GM23338 (cell line): Measurements from ENCODE around the gene FBXW12. TPM values are rescaled to one million over a fixed set of nuclear protein-coding genes. Genes with fewer than 3 reads are reported as not detected.

Experiments
- ATAC-seq: fragments of 200-7000 bp; cut with Tn5 transposase; 3 replicates; pipeline ENCODE4 v1.9.1; 2020
- DNase-seq: peaks from one replicate; pipeline ENCODE4 v3.0.0-alpha.2; 2015; ENCODE audit warnings: low spot score
- H2AFZ ChIP-seq: fragments of 200-600 bp; sonication (generic); 2 replicates; pipeline ENCODE4 v1.8.0; 2016; ENCODE audit warnings: antibody characterized with exemption, mild to moderate bottlenecking, moderate library complexity
- H3F3A ChIP-seq: fragments of 200-600 bp; sonication (generic); replicated peaks from 2 replicates; pipeline ENCODE4 v1.8.0; 2017; ENCODE audit warnings: antibody characterized with exemption, mixed run types, low read depth
- H3K27ac ChIP-seq: fragments of 200-600 bp; sonication (generic); 2 replicates; pipeline ENCODE4 v1.6.1; 2016; ENCODE audit warnings: low read depth
- H3K27me3 ChIP-seq: fragments of 200-600 bp; sonication (generic); 2 replicates; pipeline ENCODE4 v1.8.0; 2016; ENCODE audit warnings: mild to moderate bottlenecking, mixed run types, moderate library complexity; ENCODE audit not compliant: insufficient read depth
- H3K36me3 ChIP-seq: fragments of 200-600 bp; sonication (generic); 2 replicates; pipeline ENCODE4 v1.8.0; 2016; ENCODE audit warnings: mild to moderate bottlenecking; ENCODE audit not compliant: insufficient read depth
- H3K4me1 ChIP-seq: fragments of 200-600 bp; sonication (generic); 2 replicates; pipeline ENCODE4 v1.8.0; 2016; ENCODE audit warnings: mild to moderate bottlenecking, moderate library complexity; ENCODE audit not compliant: insufficient read depth
- H3K4me2 ChIP-seq: fragments of 200-600 bp; sonication (generic); 2 replicates; pipeline ENCODE4 v1.7.1; 2017; ENCODE audit warnings: mixed run types
- H3K4me3 ChIP-seq: fragments of 200-600 bp; sonication (generic); 2 replicates; pipeline ENCODE4 v1.6.1; 2016; ENCODE audit warnings: mixed run types
- H3K79me2 ChIP-seq: fragments of 200-600 bp; sonication (generic); replicated peaks from 2 replicates; pipeline ENCODE4 v1.8.0; 2017; ENCODE audit warnings: mild to moderate bottlenecking; ENCODE audit not compliant: insufficient read depth
- H3K9me2 ChIP-seq: fragments of 200-600 bp; sonication (generic); 2 replicates; pipeline ENCODE4 v1.8.0; 2017; ENCODE audit not compliant: insufficient read depth
- H4K20me1 ChIP-seq: fragments of 200-600 bp; sonication (generic); replicated peaks from 2 replicates; pipeline ENCODE4 v1.8.0; 2017; ENCODE audit warnings: mild to moderate bottlenecking; ENCODE audit not compliant: insufficient read depth
- H3K27ac Mint-ChIP-seq: 2 replicates; pipeline ENCODE4 v1.8.0; 2020; ENCODE audit warnings: inconsistent platforms, mild to moderate bottlenecking, moderate library complexity, mixed read lengths
- H3K27me3 Mint-ChIP-seq: 3 replicates; pipeline ENCODE4 v1.8.0; 2022; ENCODE audit warnings: low read depth, mild to moderate bottlenecking, moderate library complexity, mixed read lengths, inconsistent platforms; ENCODE audit not compliant: insufficient read depth, poor library complexity
- H3K36me3 Mint-ChIP-seq: 3 replicates; pipeline ENCODE4 v1.8.0; 2021; ENCODE audit warnings: low read depth, mild to moderate bottlenecking, inconsistent platforms, moderate library complexity, mixed read lengths
- H3K4me1 Mint-ChIP-seq: 3 replicates; pipeline ENCODE4 v1.8.0; 2020; ENCODE audit warnings: mild to moderate bottlenecking, inconsistent platforms, mixed read lengths
- H3K4me3 Mint-ChIP-seq: 3 replicates; pipeline ENCODE4 v1.8.0; 2021; ENCODE audit warnings: moderate library complexity, mild to moderate bottlenecking, inconsistent platforms, mixed read lengths
- H3K9me3 Mint-ChIP-seq: 3 replicates; pipeline ENCODE4 v1.8.0; 2020; ENCODE audit warnings: moderate library complexity, mild to moderate bottlenecking, inconsistent platforms, mixed read lengths
- CREB1 ChIP-seq: fragments of 250-450 bp; sonication (Bioruptor Pico); IDR thresholded peaks from 2 replicates; pipeline ENCODE4 v1.5.0; 2020; ENCODE audit warnings: low read depth, mild to moderate bottlenecking, moderate library complexity
- ETS1 ChIP-seq: IDR thresholded peaks from 2 replicates; pipeline ENCODE4 v1.6.1; 2016; ENCODE audit warnings: antibody characterized with exemption
- EZH2 ChIP-seq: fragments of 200-600 bp; sonication (generic); IDR thresholded peaks from one replicate; pipeline ENCODE4 v1.8.0; 2017; ENCODE audit warnings: antibody characterized with exemption, mild to moderate bottlenecking, low read depth; ENCODE audit not compliant: unreplicated experiment
- EZH2phosphoT487 ChIP-seq: fragments of 200-600 bp; sonication (generic); IDR thresholded peaks from one replicate; pipeline ENCODE4 v1.8.1; 2018; ENCODE audit warnings: antibody characterized with exemption; ENCODE audit not compliant: unreplicated experiment
- JUNB ChIP-seq: IDR thresholded peaks from one replicate; pipeline ENCODE4 v1.6.1; 2016; ENCODE audit warnings: antibody characterized with exemption; ENCODE audit not compliant: unreplicated experiment
- NANOG ChIP-seq: IDR thresholded peaks from 2 replicates; pipeline ENCODE4 v1.6.1; 2016; ENCODE audit warnings: antibody characterized with exemption, borderline replicate concordance
- POLR2AphosphoS5 ChIP-seq: IDR thresholded peaks from 2 replicates; pipeline ENCODE4 v1.6.1; 2016; ENCODE audit warnings: antibody characterized with exemption, low read depth
- REST ChIP-seq: IDR thresholded peaks from one replicate; pipeline ENCODE4 v1.6.1; 2018; ENCODE audit warnings: antibody characterized with exemption; ENCODE audit not compliant: unreplicated experiment
- ZNF114 ChIP-seq: fragments of 250-450 bp; sonication (Bioruptor Pico); IDR thresholded peaks from 2 replicates; pipeline ENCODE4 v1.5.0; 2020; ENCODE audit warnings: mild to moderate bottlenecking, moderate library complexity
- ZNF331 ChIP-seq: fragments of 250-450 bp; sonication (Bioruptor Pico); IDR thresholded peaks from 2 replicates; pipeline ENCODE4 v1.5.0; 2020; ENCODE audit warnings: low read depth, mild to moderate bottlenecking, moderate library complexity
- polyA plus RNA-seq: library from polyadenylated mRNA; unstranded; fragments of >200 nt; fragmentation: Nextera tagmentation; extraction: Ambion mirVana; gene quantifications from 2 replicates; pipeline ENCODE4 v1.2.1, GENCODE V29; 2016
- total RNA-seq: library from RNA; depleted of rRNA; stranded (reverse); fragments of >200 nt; shearing (Covaris generic); gene quantifications from 2 replicates; pipeline ENCODE4 v1.2.3, GENCODE V29; 2014

Gene FBXW12
- total and polyA plus RNA-seq, 2 experiments from 2014 or later, result 0.73 TPM; not detected in 1

- no peak overlapping the region for H2AFZ ChIP-seq
- no peak overlapping the region for H3K4me3 ChIP-seq
- H3K9me3 Mint-ChIP-seq, result no peaks in the 10 kb centered on the region
- no peak overlapping the region for H3K4me2 ChIP-seq
- DNase-seq, result no peak
- no peak overlapping the region for H3K27ac ChIP-seq
- H3K4me1 Mint-ChIP-seq, result no peaks in the 10 kb centered on the region
- H3K27ac Mint-ChIP-seq, result no peak overlapping the region
- H3K36me3 ChIP-seq, result peaks cover 15% of the 10 kb centered on the region
- H3K4me1 ChIP-seq, result no peaks in the 10 kb centered on the region
- no peaks in the 10 kb centered on the region for H3F3A ChIP-seq
- H3K4me3 Mint-ChIP-seq, result no peak overlapping the region
- peaks cover 95% of the 10 kb centered on the region for H3K36me3 Mint-ChIP-seq
- no peak for ATAC-seq
- H3K27me3 ChIP-seq, result no peaks in the 10 kb centered on the region
- no peaks in the 10 kb centered on the region; the same call in 1 of the 2 replicates for H4K20me1 ChIP-seq
- peaks cover 22% of the 10 kb centered on the region for H3K27me3 Mint-ChIP-seq
- TF ChIP-seq EZH2phosphoT487, result no peak
- TF ChIP-seq CREB1 (CRISPR knock-in tag), result no peak
- TF ChIP-seq ETS1, result no peak
- TF ChIP-seq NANOG, result no peak
- no peak for TF ChIP-seq POLR2AphosphoS5
- H3K9me2 ChIP-seq, result no peaks in the 10 kb centered on the region
- H3K79me2 ChIP-seq, result no peaks in the 10 kb centered on the region
These were observed 38.4 kb downstream of the FBXW12 start for GRCh38 chr3:48410205-48411040.

GRCh38 chr3:48411041-48411588 lies 39.1 kb downstream of the FBXW12 start:
- DNase-seq, result no peak
- no peak overlapping the region for H3K4me3 Mint-ChIP-seq
- Histone ChIP-seq H2AFZ (no peak overlapping the region), H3K4me1 (no peaks in the 10 kb centered on the region), H3K27me3 (no peaks in the 10 kb centered on the region), H3K36me3 (peaks cover 18% of the 10 kb centered on the region), H3K79me2 (no peaks in the 10 kb centered on the region), H3K9me2 (no peaks in the 10 kb centered on the region), H3K4me2 (no peak overlapping the region), H3K4me3 (no peak overlapping the region), H3K27ac (no peak overlapping the region), H4K20me1 (no peaks in the 10 kb centered on the region; the same call in 1 of the 2 replicates), H3F3A (no peaks in the 10 kb centered on the region)
- peaks cover 25% of the 10 kb centered on the region for H3K27me3 Mint-ChIP-seq
- ATAC-seq, result no peak
- no peak overlapping the region for H3K27ac Mint-ChIP-seq
- H3K9me3 Mint-ChIP-seq, result no peaks in the 10 kb centered on the region
- H3K4me1 Mint-ChIP-seq, result no peaks in the 10 kb centered on the region
- peaks cover 95% of the 10 kb centered on the region for H3K36me3 Mint-ChIP-seq
- TF ChIP-seq ZNF114 (CRISPR knock-in tag) (no peak), EZH2 (no peak), REST (no peak), ZNF331 (CRISPR knock-in tag) (no peak), CREB1 (CRISPR knock-in tag) (no peak), JUNB (no peak), POLR2AphosphoS5 (no peak)
